Psoas muscle (tissue), 8 donors: ENCODE results near the gene ITGB8. TPM values are rescaled to one million over a fixed set of nuclear protein-coding genes. Genes with fewer than 3 reads are reported as not detected.

ENCODE experiments used
- ATAC-seq, 4 donors: fragments of 200-7000 bp; cut with Tn5 transposase; one replicate each; pipeline ENCODE4 v1.9.1; 2020; ENCODE audit warnings: moderate library complexity in 3 of 4, mild to moderate bottlenecking in 2 of 4
- DNase-seq, 2 donors: peaks; one replicate each; pipeline ENCODE4 v3.0.0-alpha.2; 2020
- H3K27ac ChIP-seq: fragments of 200-600 bp; one replicate; pipeline ENCODE4 v1.8.0; 2022
- H3K27me3 ChIP-seq, 3 donors: fragments of 200-600 bp in 1 of 3; one replicate each; pipeline versions ENCODE4 v1.6.1 to v1.8.0; 2013 to 2022; ENCODE audit warnings: low read length in 2 of 3, mild to moderate bottlenecking in 2 of 3, moderate library complexity in 1 of 3; ENCODE audit not compliant: insufficient read depth in 3 of 3
- H3K36me3 ChIP-seq, 2 donors: fragments of 200-600 bp in 1 of 2; one replicate each; pipeline versions ENCODE4 v1.6.1 to v1.8.0; 2013 to 2022; ENCODE audit warnings: low read depth in 1 of 2, mild to moderate bottlenecking in 1 of 2, moderate library complexity in 1 of 2; ENCODE audit not compliant: insufficient read depth in 1 of 2
- H3K4me1 ChIP-seq: fragments of 200-600 bp; one replicate; pipeline ENCODE4 v1.8.0; 2022
- H3K4me3 ChIP-seq: fragments of 200-600 bp; one replicate; pipeline ENCODE4 v1.8.0; 2022; ENCODE audit warnings: mild to moderate bottlenecking
- H3K9me3 ChIP-seq: fragments of 200-600 bp; one replicate; pipeline ENCODE4 v1.8.0; 2022
- WGBS, 3 donors: extraction: QIAGEN DNeasy Blood & Tissue Kit; methylation state at CpG; one replicate each; pipeline versions ENCODE4 v1.1.6 to v1.1.7; 2013; 5-methylcytosine and 5-hydroxymethylcytosine counted together
- intact Hi-C, 2 donors: fragments of 100-400 bp; cut with DNase I; formaldehyde crosslinking; loops; one replicate each; pipeline versions ENCODE4 v1.11.0 to v1.14.2; 2022
- polyA plus RNA-seq, 3 donors: library from polyadenylated mRNA; stranded (reverse); fragments of 200-250 nt; gene quantifications; one replicate each; pipeline ENCODE4 v1.2.3, GENCODE V29; 2013
- total RNA-seq, 4 donors: library from RNA; stranded (reverse); fragmentation: NEBNext Ultra II Directional in 2 of 4; extraction: Animal tissue kit (Norgen Biotek cat#: 25700) in 2 of 4; gene quantifications; one replicate each; pipeline versions ENCODE4 v1.2.1 to v1.2.4, GENCODE V29; 2021 to 2023
- TF ChIP-seq, protein P1 (sequence below): fragments of 200-600 bp; IDR thresholded peaks from one replicate; pipeline ENCODE4 v1.8.0; 2022; ENCODE audit warnings: antibody characterized with exemption
- donor health status: healthy with polysubstance abuse.
- donor health status: DM: no; HTN: no; CAD: no; lungs with moderate emphysema.
- donor health status: Bipolar disorder and iron deficiency.
- donor health status: healthy.
- donor health status: DM: yes; HTN: yes; CAD: no.
- donor health status: DM: no; HTN: no; CAD: no.
- donor health status: DM: no; HTN: no; CAD: no.
- donor health status: DM: yes; HTN: yes; CAD: no.

The ITGB8 gene
- total and polyA plus RNA-seq, 7 donors, result 0.04 to 0.60 (median 0.12) TPM

DNA sequence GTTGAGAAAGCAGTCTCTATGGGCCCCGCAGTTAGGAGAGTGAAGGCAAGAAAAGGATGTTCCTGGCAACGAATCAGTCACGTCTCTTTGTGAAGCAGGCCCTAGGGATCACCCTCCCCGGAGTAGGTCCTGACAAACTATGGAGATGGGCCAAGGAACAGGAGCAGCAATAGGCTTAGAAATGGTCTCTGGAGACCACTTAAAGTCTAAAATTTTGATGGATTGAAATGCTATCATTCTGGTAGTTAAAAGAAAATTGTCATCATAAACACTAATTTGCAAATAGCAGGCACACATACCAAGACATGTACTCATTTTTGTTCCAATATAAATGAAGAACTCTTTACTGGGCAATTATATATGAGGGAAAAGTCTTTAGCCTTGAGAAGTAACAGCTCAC lies 123.5 kb downstream of the ITGB8 start:
- no peak overlapping the region for H3K27ac ChIP-seq
- no peaks in the 10 kb centered on the region for H3K36me3 ChIP-seq
- H3K4me3 ChIP-seq, result no peak overlapping the region
- no peaks in the 10 kb centered on the region for H3K9me3 ChIP-seq
- no peak for DNase-seq
- no peaks in the 10 kb centered on the region for H3K4me1 ChIP-seq
- intact Hi-C loops, result no loop called here
- no peak for ATAC-seq
- TF ChIP-seq, protein P1, sequence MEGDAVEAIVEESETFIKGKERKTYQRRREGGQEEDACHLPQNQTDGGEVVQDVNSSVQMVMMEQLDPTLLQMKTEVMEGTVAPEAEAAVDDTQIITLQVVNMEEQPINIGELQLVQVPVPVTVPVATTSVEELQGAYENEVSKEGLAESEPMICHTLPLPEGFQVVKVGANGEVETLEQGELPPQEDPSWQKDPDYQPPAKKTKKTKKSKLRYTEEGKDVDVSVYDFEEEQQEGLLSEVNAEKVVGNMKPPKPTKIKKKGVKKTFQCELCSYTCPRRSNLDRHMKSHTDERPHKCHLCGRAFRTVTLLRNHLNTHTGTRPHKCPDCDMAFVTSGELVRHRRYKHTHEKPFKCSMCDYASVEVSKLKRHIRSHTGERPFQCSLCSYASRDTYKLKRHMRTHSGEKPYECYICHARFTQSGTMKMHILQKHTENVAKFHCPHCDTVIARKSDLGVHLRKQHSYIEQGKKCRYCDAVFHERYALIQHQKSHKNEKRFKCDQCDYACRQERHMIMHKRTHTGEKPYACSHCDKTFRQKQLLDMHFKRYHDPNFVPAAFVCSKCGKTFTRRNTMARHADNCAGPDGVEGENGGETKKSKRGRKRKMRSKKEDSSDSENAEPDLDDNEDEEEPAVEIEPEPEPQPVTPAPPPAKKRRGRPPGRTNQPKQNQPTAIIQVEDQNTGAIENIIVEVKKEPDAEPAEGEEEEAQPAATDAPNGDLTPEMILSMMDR, result no peak
- WGBS, 3 donors, result 55 to 61% (median 59%) methylated on average over 4 of the region's 4 CpGs
- no peaks in the 10 kb centered on the region for H3K27me3 ChIP-seq

DNA sequence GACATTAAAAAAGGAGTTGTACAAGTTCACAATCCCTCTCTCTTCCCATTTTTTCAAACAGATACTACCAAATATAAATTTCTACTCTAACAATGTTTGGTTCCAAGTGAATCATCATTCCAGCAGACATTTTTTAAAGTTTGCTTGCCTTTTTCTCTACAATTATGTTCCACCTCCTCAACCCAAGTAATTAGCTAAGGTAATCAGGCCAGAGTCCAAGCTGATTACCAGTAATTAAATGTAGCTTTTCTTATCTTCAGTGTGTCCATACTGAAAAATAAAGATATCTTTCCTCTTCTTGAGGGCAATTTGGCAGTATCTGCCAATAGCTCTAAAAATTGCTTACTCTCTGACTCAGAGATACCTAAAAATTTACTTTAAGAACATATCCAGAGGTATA lies 126.0 kb downstream of the ITGB8 start:
- TF ChIP-seq, protein P1, result no peak
- no peaks in the 10 kb centered on the region for H3K4me1 ChIP-seq
- ATAC-seq (no peak), DNase-seq (no peak)
- intact Hi-C loops, result no loop called here
- H3K27me3 ChIP-seq, result no peaks in the 10 kb centered on the region
- no peak overlapping the region for H3K27ac ChIP-seq
- no peaks in the 10 kb centered on the region for H3K9me3 ChIP-seq
- no peak overlapping the region for H3K4me3 ChIP-seq
- no peaks in the 10 kb centered on the region for H3K36me3 ChIP-seq

DNA sequence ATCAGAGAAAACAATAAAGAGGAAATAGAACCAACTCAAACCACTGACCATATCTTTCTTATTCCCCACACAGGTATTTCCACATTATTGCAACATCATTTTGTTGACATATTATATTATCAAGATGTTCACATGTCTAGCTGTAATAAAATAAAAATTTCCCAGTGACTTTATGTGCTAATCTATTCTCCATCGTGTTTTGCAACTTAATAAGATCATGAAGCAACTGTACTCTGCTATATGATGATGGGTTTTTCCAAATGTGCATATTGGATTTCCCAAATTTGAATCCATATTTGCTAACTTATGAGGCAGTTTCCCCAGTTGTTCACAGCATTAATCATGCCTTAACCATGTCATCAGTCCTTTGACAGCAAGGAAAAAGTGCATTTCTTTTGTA lies 127.8 kb downstream of the ITGB8 start:
- intact Hi-C loops, result no loop called here
- ATAC-seq, result no peak
- no peaks in the 10 kb centered on the region for H3K36me3 ChIP-seq
- no peaks in the 10 kb centered on the region for H3K4me1 ChIP-seq
- TF ChIP-seq, protein P1, result no peak
- no peak overlapping the region for H3K27ac ChIP-seq
- no peaks in the 10 kb centered on the region for H3K27me3 ChIP-seq
- WGBS, 3 donors, result 20 to 24% (median 24%) methylated on average over 1 of the region's 1 CpG
- no peak for DNase-seq
- H3K9me3 ChIP-seq, result no peaks in the 10 kb centered on the region
- no peak overlapping the region for H3K4me3 ChIP-seq

DNA sequence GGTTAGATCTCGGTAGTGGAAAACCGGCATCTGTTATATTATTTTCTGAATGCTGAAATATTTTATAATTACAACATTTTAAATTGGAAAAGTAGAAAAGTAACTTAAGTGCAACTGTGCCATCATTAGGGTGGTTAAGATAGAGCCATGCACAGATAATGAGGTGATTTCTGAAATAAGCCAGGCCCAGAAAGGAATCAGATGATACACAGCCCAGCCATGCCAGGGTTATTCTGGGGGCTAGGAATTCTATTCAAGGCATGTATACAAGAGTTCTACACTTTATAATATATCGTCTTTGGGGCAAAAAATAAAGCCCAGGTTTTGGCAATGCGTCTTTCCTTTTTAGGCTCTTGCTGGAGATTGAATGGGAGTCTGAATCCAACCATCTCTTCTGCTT lies 128.7 kb downstream of the ITGB8 start:
- Histone ChIP-seq H3K4me3 (no peak overlapping the region), H3K27me3 (no peaks in the 10 kb centered on the region), H3K4me1 (no peaks in the 10 kb centered on the region), H3K27ac (no peak overlapping the region), H3K36me3 (no peaks in the 10 kb centered on the region), H3K9me3 (no peaks in the 10 kb centered on the region)
- intact Hi-C loops, result no loop called here
- TF ChIP-seq, protein P1, result no peak
- 87 to 92% (median 91%) methylated on average over 4 of the region's 4 CpGs for WGBS, 3 donors
- ATAC-seq, result no peak
- DNase-seq, result no peak

DNA sequence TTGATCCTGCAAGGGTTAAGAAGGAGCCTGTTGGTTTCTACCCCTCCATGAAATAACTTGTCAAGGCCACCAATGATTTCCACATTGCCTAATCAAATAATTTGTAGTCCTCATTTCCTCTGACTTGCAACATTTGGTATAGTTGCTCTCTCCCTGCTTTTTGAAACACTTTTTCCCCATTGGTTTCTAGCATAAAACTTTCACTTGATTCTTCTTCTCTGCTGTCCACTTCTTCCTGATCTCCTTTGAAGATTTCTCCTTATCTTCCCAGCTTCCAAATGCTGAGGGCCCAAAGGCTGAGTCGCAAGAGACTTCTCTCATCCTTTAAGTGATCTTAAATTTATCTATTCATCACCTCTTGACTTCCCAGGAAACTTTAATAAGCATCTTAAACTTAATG lies 134.2 kb downstream of the ITGB8 start:
- no peak for ATAC-seq
- Histone ChIP-seq H3K4me3 (no peak overlapping the region), H3K36me3 (no peaks in the 10 kb centered on the region), H3K27ac (no peak overlapping the region), H3K27me3 (no peaks in the 10 kb centered on the region), H3K9me3 (no peaks in the 10 kb centered on the region), H3K4me1 (no peaks in the 10 kb centered on the region)
- 79 to 93% (median 81%) methylated on average over 1 of the region's 1 CpG for WGBS, 3 donors
- TF ChIP-seq, protein P1, result no peak
- intact Hi-C loops, result no loop called here
- no peak for DNase-seq
